Endothelial cell (in vitro differentiated cells): ENCODE results near the gene CAMK1. TPM values are rescaled to one million over a fixed set of nuclear protein-coding genes. Genes with fewer than 3 reads are reported as not detected.
A peak's percentile ranks its signal among the peaks of the same experiment; 100 is the strongest.

Experiments
- DNase-seq: peaks from one replicate; pipeline ENCODE4 v3.0.0; 2021; ENCODE audit warnings: low spot score
- H3K27ac Mint-ChIP-seq: one replicate; pipeline ENCODE4 v1.8.0; 2021; ENCODE audit warnings: mixed read lengths, inconsistent platforms; ENCODE audit not compliant: unreplicated experiment
- H3K27me3 Mint-ChIP-seq: one replicate; pipeline ENCODE4 v1.8.0; 2021; ENCODE audit warnings: mild to moderate bottlenecking, moderate library complexity, mixed read lengths, inconsistent platforms; ENCODE audit not compliant: unreplicated experiment
- H3K36me3 Mint-ChIP-seq: one replicate; pipeline ENCODE4 v1.8.0; 2021; ENCODE audit warnings: mild to moderate bottlenecking, low read depth, mixed read lengths, inconsistent platforms; ENCODE audit not compliant: unreplicated experiment
- H3K4me1 Mint-ChIP-seq: one replicate; pipeline ENCODE4 v1.8.0; 2021; ENCODE audit warnings: mild to moderate bottlenecking, mixed read lengths, inconsistent platforms; ENCODE audit not compliant: unreplicated experiment
- H3K4me3 Mint-ChIP-seq: one replicate; pipeline ENCODE4 v1.8.0; 2021; ENCODE audit warnings: mild to moderate bottlenecking, mixed read lengths, inconsistent platforms; ENCODE audit not compliant: unreplicated experiment
- H3K9me3 Mint-ChIP-seq: one replicate; pipeline ENCODE4 v1.8.0; 2021; ENCODE audit warnings: mixed read lengths, inconsistent platforms; ENCODE audit not compliant: unreplicated experiment
- CTCF ChIP-seq: fragments of 200-600 bp; sonication (generic); IDR thresholded peaks from one replicate; pipeline ENCODE4 v1.5.0; 2021; ENCODE audit warnings: antibody characterized with exemption; ENCODE audit not compliant: unreplicated experiment
- total RNA-seq: library from RNA; stranded (reverse); fragmentation: NEBNext Ultra II Directional; extraction: Animal tissue kit (Norgen Biotek cat#: 25700); gene quantifications from one replicate; pipeline ENCODE4 v1.2.1, GENCODE V29; 2021; ENCODE audit not compliant: unreplicated experiment

The CAMK1 gene
- total RNA-seq, 1 donor from 2014 or later, result 6.0 TPM

- no peak overlapping the region for H3K27ac Mint-ChIP-seq
- peaks cover 2% of the 10 kb centered on the region for H3K27me3 Mint-ChIP-seq
- H3K9me3 Mint-ChIP-seq, result no peaks in the 10 kb centered on the region
- DNase-seq, result no peak
- peak overlapping the region; percentile 20 for H3K4me3 Mint-ChIP-seq
- H3K4me1 Mint-ChIP-seq, result no peaks in the 10 kb centered on the region
- no peak for TF ChIP-seq CTCF
- H3K36me3 Mint-ChIP-seq, result peaks cover 31% of the 10 kb centered on the region
Measured at GRCh38 chr3:9760779-9761505, 8.8 kb downstream of the CAMK1 start.

DNA sequence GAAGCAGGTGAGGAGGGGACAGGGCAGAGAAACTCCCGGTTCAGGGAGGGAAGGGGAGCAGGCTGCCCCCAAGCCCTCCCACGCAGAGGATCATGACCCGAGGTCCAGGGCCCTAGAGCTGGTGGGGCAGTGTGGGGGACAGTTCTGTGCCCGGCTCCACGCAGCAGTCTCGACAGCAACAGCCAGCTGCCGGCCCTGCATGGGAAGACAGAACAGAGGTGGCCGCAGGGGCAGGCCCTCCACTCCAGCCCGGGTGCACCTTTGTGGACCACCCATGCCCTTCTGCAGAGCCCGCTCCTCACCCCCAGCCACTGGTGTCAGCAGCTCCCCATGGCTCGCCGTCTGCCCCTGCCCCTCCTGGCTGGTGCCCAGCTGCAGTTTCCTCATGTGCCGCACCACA lies 12.3 kb downstream of the CAMK1 start:
- H3K27ac Mint-ChIP-seq, result no peak overlapping the region

GRCh38 chr3:9754678-9755077 lies 15.1 kb downstream of the CAMK1 start:
- no peaks in the 10 kb centered on the region for H3K9me3 Mint-ChIP-seq
- no peak for DNase-seq
- H3K27ac Mint-ChIP-seq, result peak overlapping the region; percentile 48
- H3K4me1 Mint-ChIP-seq, result peaks cover 22% of the 10 kb centered on the region
- no peak for TF ChIP-seq CTCF
- peaks cover 32% of the 10 kb centered on the region for H3K36me3 Mint-ChIP-seq
- peak overlapping the region; percentile 84 for H3K4me3 Mint-ChIP-seq
- H3K27me3 Mint-ChIP-seq, result peaks cover 13% of the 10 kb centered on the region

More for the DNA sequence above, 12.3 kb downstream of the CAMK1 start:
- DNase-seq, result no peak
- Mint-ChIP-seq H3K9me3 (no peaks in the 10 kb centered on the region), H3K4me3 (no peak overlapping the region), H3K36me3 (peaks cover 36% of the 10 kb centered on the region), H3K27me3 (peaks cover 6% of the 10 kb centered on the region), H3K4me1 (peaks cover 9% of the 10 kb centered on the region)
- TF ChIP-seq CTCF, result no peak

GRCh38 chr3:9750556-9751411 lies 19.0 kb downstream of the CAMK1 start:
- H3K4me3 Mint-ChIP-seq, result peak overlapping the region; percentile 98
- peaks cover 31% of the 10 kb centered on the region for H3K36me3 Mint-ChIP-seq
- no peak overlapping the region for H3K27ac Mint-ChIP-seq

More at GRCh38 chr3:9750556-9751411, 19.0 kb downstream of the CAMK1 start:
- Mint-ChIP-seq H3K4me1 (peaks cover 32% of the 10 kb centered on the region), H3K9me3 (no peaks in the 10 kb centered on the region), H3K27me3 (peaks cover 19% of the 10 kb centered on the region)
- TF ChIP-seq CTCF, result no peak
- no peak for DNase-seq
